ENCODE results near the gene GGACT. TPM values are rescaled to one million over a fixed set of nuclear protein-coding genes. Genes with fewer than 3 reads are reported as not detected.

The GGACT gene
- total and polyA plus RNA-seq, 2 experiments from 2014 or later, result 0.70 to 5.6 TPM

- 90% methylated on average over 6 of the region's 6 CpGs for WGBS (ENCODE audit: low lambda C conversion rate, missing lambda C conversion rate)
- DNase-seq (ENCODE audit: low spot score), result no peak
- H4K20me1 ChIP-seq (ENCODE audit: insufficient read depth, poor library complexity, severe bottlenecking), result no peaks in the 10 kb centered on the region
Measured at GRCh38 chr13:100508455-100508854, 80.1 kb downstream of the GGACT start.

GRCh38 chr13:100506600-100507422, 81.8 kb downstream of the GGACT start:
- no peak overlapping the region for H2AFZ ChIP-seq
- 84% methylated on average over 9 of the region's 9 CpGs for WGBS (ENCODE audit: low lambda C conversion rate, missing lambda C conversion rate)
- H3K9me2 ChIP-seq (replicated peaks; ENCODE audit: insufficient read depth), result no peaks in the 10 kb centered on the region
- H3K9me3 ChIP-seq (ENCODE audit: low read depth), result no peaks in the 10 kb centered on the region
- TF ChIP-seq EZH2phosphoT487 (IDR thresholded peaks at IDR 0.05; ENCODE audit: low read depth, severe bottlenecking, unreplicated experiment) (no peak), EZH2 (IDR thresholded peaks at IDR 0.05; ENCODE audit: borderline replicate concordance) (no peak), CTCF (IDR thresholded peaks at IDR 0.05; ENCODE audit: poor library complexity) (no peak)
- no peaks in the 10 kb centered on the region for H3K27me3 ChIP-seq
- no peak overlapping the region for H3K27ac ChIP-seq
- H3K79me2 ChIP-seq, result no peaks in the 10 kb centered on the region
- H3K4me3 ChIP-seq, result no peak overlapping the region
- no peaks in the 10 kb centered on the region for H4K20me1 ChIP-seq (ENCODE audit: insufficient read depth, poor library complexity, severe bottlenecking)
- H3K36me3 ChIP-seq (replicated peaks; ENCODE audit: insufficient read depth, low read depth), result no peaks in the 10 kb centered on the region
- no peak for DNase-seq (ENCODE audit: low spot score)
- no peak overlapping the region for H3K4me2 ChIP-seq
- H3K4me1 ChIP-seq (ENCODE audit: insufficient read depth), result no peaks in the 10 kb centered on the region

More at GRCh38 chr13:100508455-100508854, 80.1 kb downstream of the GGACT start:
- Histone ChIP-seq H3K27ac (no peak overlapping the region), H3K9me3 (ENCODE audit: low read depth) (no peaks in the 10 kb centered on the region), H3K4me1 (ENCODE audit: insufficient read depth) (no peaks in the 10 kb centered on the region), H3K4me3 (no peak overlapping the region), H3K9me2 (replicated peaks; ENCODE audit: insufficient read depth) (no peaks in the 10 kb centered on the region), H2AFZ (no peak overlapping the region), H3K79me2 (no peaks in the 10 kb centered on the region), H3K4me2 (no peak overlapping the region), H3K27me3 (no peaks in the 10 kb centered on the region), H3K36me3 (replicated peaks; ENCODE audit: insufficient read depth, low read depth) (no peaks in the 10 kb centered on the region)
- no peak for TF ChIP-seq CTCF (IDR thresholded peaks at IDR 0.05; ENCODE audit: poor library complexity)
- TF ChIP-seq EZH2 (IDR thresholded peaks at IDR 0.05; ENCODE audit: borderline replicate concordance), result no peak
- TF ChIP-seq EZH2phosphoT487 (IDR thresholded peaks at IDR 0.05; ENCODE audit: low read depth, severe bottlenecking, unreplicated experiment), result no peak

GRCh38 chr13:100506154-100506553, 82.4 kb downstream of the GGACT start:
- no peak overlapping the region for H3K4me3 ChIP-seq
- H4K20me1 ChIP-seq (ENCODE audit: insufficient read depth, poor library complexity, severe bottlenecking), result no peaks in the 10 kb centered on the region
- H3K27ac ChIP-seq, result no peak overlapping the region
- H2AFZ ChIP-seq, result no peak overlapping the region
- DNase-seq (ENCODE audit: low spot score), result no peak
- H3K4me2 ChIP-seq, result no peak overlapping the region
- H3K9me3 ChIP-seq (ENCODE audit: low read depth), result no peaks in the 10 kb centered on the region
- no peaks in the 10 kb centered on the region for H3K79me2 ChIP-seq
- TF ChIP-seq EZH2phosphoT487 (IDR thresholded peaks at IDR 0.05; ENCODE audit: low read depth, severe bottlenecking, unreplicated experiment) (no peak), CTCF (IDR thresholded peaks at IDR 0.05; ENCODE audit: poor library complexity) (no peak), EZH2 (IDR thresholded peaks at IDR 0.05; ENCODE audit: borderline replicate concordance) (no peak)
- H3K4me1 ChIP-seq (ENCODE audit: insufficient read depth), result no peaks in the 10 kb centered on the region
- no peaks in the 10 kb centered on the region for H3K36me3 ChIP-seq (replicated peaks; ENCODE audit: insufficient read depth, low read depth)
- 94% methylated on average over 15 of the region's 15 CpGs for WGBS (ENCODE audit: low lambda C conversion rate, missing lambda C conversion rate)
- H3K9me2 ChIP-seq (replicated peaks; ENCODE audit: insufficient read depth), result no peaks in the 10 kb centered on the region
- no peaks in the 10 kb centered on the region for H3K27me3 ChIP-seq

Data from hepatocyte (in vitro differentiated cells).